Endothelial cell of umbilical vein (primary cell): Measurements from ENCODE around the gene PLCB4.

ENCODE experiments used
- EZH2 ChIP-seq: IDR thresholded peaks from 2 replicates; pipeline ENCODE4 v1.6.1; 2012; ENCODE audit warnings: borderline replicate concordance, low read depth, mild to moderate bottlenecking, moderate library complexity, low read length, inconsistent platforms; ENCODE audit not compliant: severe bottlenecking
- MYC ChIP-seq: IDR thresholded peaks from one replicate; pipeline ENCODE4 v1.6.1; 2011; ENCODE audit warnings: mild to moderate bottlenecking, low read depth, low read length
- POLR2AphosphoS5 ChIP-seq: IDR thresholded peaks from 2 replicates; pipeline ENCODE4 v1.6.1; 2012; ENCODE audit warnings: low read depth, mild to moderate bottlenecking, control low read depth, low read length, moderate library complexity; ENCODE audit not compliant: insufficient read depth
- TF ChIP-seq, protein P1 (sequence below), 2 donors: IDR thresholded peaks; 1 replicate in 1 of 2; 2 replicates in 1 of 2; pipeline ENCODE4 v1.5.1; 2011; ENCODE audit warnings: low read length in 2 of 2, mild to moderate bottlenecking in 2 of 2, moderate library complexity in 2 of 2, control low read depth in 1 of 2, inconsistent platforms in 1 of 2, low read depth in 1 of 2; ENCODE audit not compliant: insufficient read depth in 1 of 2; ENCODE audit errors: extremely low read depth in 1 of 2

GRCh38 chr20:9487231-9487630 is 418.3 kb downstream of the PLCB4 start:
- TF ChIP-seq, protein P1, sequence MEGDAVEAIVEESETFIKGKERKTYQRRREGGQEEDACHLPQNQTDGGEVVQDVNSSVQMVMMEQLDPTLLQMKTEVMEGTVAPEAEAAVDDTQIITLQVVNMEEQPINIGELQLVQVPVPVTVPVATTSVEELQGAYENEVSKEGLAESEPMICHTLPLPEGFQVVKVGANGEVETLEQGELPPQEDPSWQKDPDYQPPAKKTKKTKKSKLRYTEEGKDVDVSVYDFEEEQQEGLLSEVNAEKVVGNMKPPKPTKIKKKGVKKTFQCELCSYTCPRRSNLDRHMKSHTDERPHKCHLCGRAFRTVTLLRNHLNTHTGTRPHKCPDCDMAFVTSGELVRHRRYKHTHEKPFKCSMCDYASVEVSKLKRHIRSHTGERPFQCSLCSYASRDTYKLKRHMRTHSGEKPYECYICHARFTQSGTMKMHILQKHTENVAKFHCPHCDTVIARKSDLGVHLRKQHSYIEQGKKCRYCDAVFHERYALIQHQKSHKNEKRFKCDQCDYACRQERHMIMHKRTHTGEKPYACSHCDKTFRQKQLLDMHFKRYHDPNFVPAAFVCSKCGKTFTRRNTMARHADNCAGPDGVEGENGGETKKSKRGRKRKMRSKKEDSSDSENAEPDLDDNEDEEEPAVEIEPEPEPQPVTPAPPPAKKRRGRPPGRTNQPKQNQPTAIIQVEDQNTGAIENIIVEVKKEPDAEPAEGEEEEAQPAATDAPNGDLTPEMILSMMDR (IDR thresholded peaks at IDR 0.05; ENCODE audit: extremely low read depth in 1 of 2, insufficient read depth in 1 of 2, low read depth in 1 of 2, low read length in 2 of 2), result no peak
- TF ChIP-seq POLR2AphosphoS5, result no peak
- no peak for TF ChIP-seq EZH2
- TF ChIP-seq MYC, result no peak
